ENCODE data around the gene RIMS1.

Gene RIMS1

GRCh38 chr6:72328775-72329174, 442.4 kb downstream of the RIMS1 start:
- no peak for TF ChIP-seq CTCF (IDR thresholded peaks at IDR 0.05)

GRCh38 chr6:72348926-72349325, 462.6 kb downstream of the RIMS1 start:
- TF ChIP-seq CTCF (IDR thresholded peaks at IDR 0.05), result no peak

- no peak for TF ChIP-seq CTCF (IDR thresholded peaks at IDR 0.05)
Observed at GRCh38 chr6:72350296-72350881, 464.0 kb downstream of the RIMS1 start.

- no peak for TF ChIP-seq CTCF (IDR thresholded peaks at IDR 0.05)
Observed at GRCh38 chr6:72363844-72364740, 477.7 kb downstream of the RIMS1 start.

GRCh38 chr6:72365773-72366172, 479.4 kb downstream of the RIMS1 start:
- TF ChIP-seq CTCF (IDR thresholded peaks at IDR 0.05), result no peak

GRCh38 chr6:72367439-72367838, 481.1 kb downstream of the RIMS1 start:
- TF ChIP-seq CTCF (IDR thresholded peaks at IDR 0.05), result no peak

GRCh38 chr6:72371473-72371872, 485.1 kb downstream of the RIMS1 start:
- TF ChIP-seq CTCF (IDR thresholded peaks at IDR 0.05), result no peak
